GM19043 (cell line): Measurements from ENCODE around the gene CYP2E1.
"Not testable (repeated sequence)": the region's sequence is repeated elsewhere in the genome, so short reads cannot be mapped to it uniquely, and the experiment has no call there.

ENCODE experiments used
- ATAC-seq: cut with Tn5 transposase; IDR thresholded peaks from one replicate; pipeline ENCODE4 v1.9.1; 2021; ENCODE audit warnings: low read depth; ENCODE audit not compliant: unreplicated experiment

CYP2E1 gene

GRCh38 chr10:133568831-133569527, 41.8 kb downstream of the CYP2E1 start:
- ATAC-seq, result not testable (repeated sequence)

GRCh38 chr10:133569801-133570200, 42.6 kb downstream of the CYP2E1 start:
- ATAC-seq, result not testable (repeated sequence)

GRCh38 chr10:133572055-133572454, 44.9 kb downstream of the CYP2E1 start:
- ATAC-seq, result not testable (repeated sequence)

- ATAC-seq, result not testable (repeated sequence)
Observed at GRCh38 chr10:133573460-133573859, 46.3 kb downstream of the CYP2E1 start.

- not testable (repeated sequence) for ATAC-seq
Observed at GRCh38 chr10:133577037-133577436, 49.9 kb downstream of the CYP2E1 start.
